NCI-H1417 treated with DMSO at 0.1 percent for 48 hours (cell line): Measurements from ENCODE around the gene LRRC74A.
"Not testable (repeated sequence)": the region's sequence is repeated elsewhere in the genome, so short reads cannot be mapped to it uniquely, and the experiment has no call there.

ENCODE experiments used
- DNase-seq: peaks from one replicate; lab custom pipeline; 2025; lab: John Stamatoyannopoulos, UW

The LRRC74A gene

DNA sequence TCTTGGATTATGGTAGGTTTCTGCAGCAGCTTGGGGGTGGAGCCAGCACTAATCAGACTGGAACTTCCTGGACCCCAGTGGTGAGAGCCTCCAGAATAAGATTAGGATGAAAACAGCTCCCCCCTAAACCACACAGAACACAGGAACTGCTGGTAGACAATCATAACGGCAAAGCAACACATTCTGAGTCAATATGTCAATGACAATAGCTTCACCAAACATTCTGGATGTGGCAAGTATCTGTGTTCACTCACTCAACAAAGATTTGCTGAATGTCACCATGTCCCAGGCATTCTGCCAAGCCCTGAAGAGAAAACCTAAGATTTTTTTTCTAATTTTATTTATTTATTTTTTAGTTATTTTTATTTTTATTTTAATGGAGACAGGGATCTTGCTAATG lies 65.2 kb downstream of the LRRC74A start:
- no peak for DNase-seq

DNA sequence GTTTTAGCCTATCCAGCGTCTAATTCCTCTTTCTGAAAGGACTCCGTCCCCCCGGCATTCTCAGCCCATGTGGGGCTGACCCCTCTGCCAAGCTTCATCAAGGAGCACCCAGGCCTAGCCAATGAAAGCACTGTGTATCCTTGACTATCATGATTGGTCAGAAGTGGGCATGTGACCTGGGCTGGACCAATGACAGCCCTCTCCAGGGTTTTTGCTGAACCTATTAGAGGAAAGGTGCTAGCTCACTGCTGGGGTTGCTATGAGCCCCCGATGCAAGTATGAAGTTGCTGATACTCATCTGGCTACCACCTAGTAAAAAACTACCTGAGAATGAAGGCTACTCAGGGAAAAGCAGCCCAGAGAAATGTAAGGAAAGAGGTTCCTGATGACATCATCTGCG lies 68.1 kb downstream of the LRRC74A start:
- DNase-seq = no peak

DNA sequence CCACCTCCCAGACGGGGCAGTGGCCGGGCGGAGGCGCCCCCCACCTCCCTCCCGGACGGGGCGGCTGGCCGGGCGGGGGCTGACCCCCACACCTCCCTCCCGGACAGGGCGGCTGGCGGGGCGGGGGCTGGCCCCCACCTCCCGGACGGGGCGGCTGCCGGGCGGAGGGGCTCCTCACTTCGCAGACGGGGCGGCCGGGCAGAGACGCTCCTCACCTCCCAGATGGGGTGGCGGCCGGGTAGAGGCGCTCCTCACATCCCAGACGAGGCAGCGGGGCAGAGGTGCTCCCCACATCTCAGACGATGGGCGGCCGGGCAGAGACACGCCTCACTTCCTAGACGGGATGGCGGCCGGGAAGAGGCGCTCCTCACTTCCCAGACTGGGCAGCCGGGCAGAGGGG lies 71.8 kb downstream of the LRRC74A start:
- DNase-seq = not testable (repeated sequence)

DNA sequence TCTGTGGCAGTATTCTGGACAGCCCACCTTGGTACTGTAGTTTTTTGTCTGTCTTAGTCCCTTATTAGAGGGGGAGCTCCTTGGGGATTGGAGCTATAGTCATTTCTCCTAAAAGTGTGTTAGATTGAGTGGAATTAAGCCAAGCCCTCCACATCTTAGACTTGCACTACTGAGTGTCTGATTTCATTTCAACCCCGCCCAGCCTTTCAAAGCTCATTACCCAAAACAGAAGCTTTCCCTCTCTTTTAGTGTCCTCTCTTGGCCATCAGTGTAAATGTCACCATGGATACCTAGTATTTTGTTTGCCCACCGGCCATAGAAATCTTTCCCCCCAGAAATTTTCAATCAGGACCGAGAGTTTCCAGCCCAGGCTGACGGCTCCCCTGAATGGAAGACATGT lies 74.5 kb downstream of the LRRC74A start:
- DNase-seq = no peak

DNA sequence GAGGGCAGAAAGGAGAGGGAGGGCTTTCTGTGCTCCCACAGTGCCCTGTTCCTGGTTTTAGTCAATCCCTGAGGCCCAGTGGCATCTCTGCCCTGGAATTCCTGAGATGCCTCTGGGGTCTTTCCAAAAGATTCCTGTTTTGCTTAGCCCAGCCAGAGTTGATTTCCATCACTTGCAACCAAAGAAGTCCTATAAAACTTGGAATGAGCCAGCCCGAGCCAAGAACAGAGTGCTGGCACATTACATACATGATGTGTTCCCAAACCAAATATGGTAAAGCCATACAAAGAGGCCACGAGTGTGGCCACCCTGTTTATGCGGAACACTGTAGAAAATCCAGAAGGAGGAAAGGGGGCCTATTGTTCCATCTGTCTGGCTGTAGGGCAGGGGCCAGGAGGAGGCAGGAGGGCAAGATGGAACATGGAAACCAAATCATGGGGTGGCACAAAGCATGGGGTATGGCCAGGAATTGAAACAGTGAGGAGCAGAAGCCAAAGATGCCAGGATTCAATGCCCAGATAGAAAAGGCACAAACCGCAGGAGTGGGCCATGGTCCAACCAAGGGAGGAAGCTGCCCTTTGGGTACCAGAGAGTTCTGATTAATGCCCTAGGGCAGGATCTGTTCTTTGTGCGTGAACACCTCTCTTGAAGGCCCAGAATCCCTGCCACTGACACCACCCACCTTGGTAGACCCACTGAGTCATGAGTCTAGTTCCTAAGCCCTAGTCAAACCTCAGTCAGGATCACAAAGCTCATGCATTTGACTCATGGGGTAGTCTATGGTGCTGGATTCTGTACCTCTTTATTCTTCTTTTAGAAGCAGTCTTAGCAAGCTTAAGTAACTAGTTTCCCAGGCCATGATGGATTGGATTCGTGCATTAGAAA lies 75.2 kb downstream of the LRRC74A start:
- no peak for DNase-seq

DNA sequence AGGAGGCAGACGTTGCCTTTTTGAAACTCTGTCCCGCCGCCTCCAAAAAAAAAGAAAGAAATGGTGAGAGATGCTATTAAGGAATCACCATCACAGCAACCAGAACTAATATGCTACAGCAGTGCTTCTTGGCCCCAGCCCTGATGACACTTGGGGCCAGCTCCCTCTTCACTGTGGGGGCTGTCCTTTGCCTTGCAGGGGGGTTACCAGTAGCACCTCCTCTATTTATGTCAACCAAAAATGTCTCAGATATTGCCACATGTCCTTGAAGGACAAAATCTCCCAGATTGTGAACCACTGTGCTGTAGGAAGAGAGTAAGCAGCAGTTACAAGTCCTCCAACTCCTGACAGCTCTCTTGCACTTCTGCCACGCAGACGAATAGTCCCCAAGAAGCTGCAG lies 76.4 kb downstream of the LRRC74A start:
- DNase-seq = no peak

DNA sequence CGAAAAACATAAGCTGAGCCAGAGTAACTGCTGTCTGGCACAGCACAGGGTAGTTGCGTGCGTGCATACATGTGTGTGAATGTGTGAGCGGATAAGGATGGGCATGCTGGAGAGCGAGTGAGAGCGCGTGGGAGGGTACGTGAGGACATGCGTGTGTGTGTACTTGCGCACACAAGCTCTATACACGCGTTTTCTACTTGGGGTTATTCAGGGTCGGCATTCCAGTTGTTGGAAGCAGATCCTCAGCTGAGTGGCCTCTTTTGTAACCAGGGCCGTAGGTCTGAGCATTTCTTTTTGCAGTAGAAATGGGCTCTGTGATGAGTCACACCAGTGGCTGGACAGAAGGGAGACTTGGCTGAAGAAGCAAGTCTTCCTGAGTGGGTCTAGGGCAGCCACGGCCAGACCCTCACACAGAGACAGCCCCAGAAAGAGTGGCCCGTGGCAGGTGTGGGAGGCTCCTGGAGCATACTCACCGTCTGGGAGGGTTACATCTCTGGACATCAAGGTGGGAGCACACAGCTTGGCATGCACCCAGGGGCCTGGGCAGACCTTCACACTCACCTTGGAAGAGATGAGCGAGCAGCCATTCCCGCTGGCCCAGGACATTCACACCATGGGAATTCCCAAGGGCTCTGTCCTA lies 78.0 kb downstream of the LRRC74A start:
- DNase-seq = no peak

DNA sequence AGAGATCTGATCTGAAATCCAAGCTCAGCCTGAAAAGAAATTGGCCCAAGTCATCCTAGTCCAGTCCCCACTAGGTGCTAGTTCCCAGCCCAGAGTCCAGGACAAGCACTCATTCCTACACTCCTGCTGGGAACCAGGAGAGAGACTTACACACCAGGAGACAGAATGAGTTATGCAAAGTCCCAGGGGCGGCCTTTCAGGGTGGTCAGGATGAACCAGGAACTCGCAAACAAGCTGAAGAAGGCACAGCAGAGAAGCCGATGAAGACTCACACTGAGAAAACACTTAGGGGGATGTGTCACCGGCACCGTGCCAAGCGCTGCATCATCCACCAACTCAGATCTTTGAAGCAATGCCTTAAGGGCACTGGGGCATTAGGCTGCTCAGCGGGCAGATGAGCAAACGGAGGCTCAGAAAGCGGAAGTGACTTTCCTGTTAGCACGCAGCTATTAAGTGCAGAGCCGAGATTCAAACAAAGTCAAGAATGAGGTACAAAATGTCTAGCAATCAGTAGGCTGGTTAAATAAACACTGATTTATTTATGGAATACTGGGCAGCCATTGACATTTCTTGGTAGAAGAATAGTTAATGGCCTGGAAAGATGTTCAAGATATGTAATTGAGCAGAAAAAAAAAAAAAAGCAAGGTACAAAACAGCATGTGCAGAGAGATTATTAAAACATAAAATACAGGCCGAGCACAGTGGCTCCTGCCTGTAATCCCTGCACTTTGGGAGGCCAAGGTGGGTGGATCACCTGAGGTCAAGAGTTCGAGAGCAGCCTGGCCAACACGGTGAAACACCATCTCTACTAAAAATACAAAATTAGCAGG lies 78.7 kb downstream of the LRRC74A start:
- peak; percentile 78 for DNase-seq

DNA sequence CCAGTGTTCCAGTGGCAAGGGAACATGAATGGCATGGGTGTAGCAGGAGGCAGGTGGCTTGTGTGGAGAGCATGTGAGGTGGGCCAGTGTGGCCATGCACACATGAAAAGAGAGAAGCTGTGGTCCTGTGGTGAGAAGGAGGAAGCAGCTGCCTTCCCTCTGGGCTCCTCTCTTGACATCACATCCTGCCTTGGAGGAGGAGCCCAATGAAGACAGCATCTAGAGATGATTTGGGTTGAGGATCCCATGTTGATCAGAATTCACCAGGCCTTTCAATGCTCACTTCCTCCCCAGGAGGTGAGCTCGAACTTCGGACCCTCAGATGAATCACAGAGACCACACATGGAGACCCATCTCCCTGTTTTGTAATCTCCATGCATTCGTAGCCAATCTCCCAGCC lies 82.6 kb downstream of the LRRC74A start:
- no peak for DNase-seq

DNA sequence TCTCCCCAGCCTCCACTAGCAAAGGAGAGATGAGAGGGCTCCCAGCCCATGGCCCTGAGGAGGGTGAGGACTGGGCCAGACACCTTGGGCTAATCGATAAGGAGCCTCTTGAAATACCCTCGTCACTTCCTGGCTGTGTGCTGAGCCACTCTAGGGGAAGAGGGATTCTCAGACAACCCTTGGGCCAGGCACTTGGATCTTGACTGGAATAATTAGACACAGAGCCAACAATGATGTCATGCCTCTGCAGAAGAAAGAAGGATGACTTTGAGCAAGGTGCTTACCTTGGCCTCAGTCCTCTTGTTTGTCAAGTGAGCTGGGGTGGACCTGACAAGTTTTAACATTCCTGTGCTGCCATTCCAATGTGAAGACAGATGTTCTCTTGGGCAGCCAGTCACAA lies 83.1 kb downstream of the LRRC74A start:
- DNase-seq = no peak

DNA sequence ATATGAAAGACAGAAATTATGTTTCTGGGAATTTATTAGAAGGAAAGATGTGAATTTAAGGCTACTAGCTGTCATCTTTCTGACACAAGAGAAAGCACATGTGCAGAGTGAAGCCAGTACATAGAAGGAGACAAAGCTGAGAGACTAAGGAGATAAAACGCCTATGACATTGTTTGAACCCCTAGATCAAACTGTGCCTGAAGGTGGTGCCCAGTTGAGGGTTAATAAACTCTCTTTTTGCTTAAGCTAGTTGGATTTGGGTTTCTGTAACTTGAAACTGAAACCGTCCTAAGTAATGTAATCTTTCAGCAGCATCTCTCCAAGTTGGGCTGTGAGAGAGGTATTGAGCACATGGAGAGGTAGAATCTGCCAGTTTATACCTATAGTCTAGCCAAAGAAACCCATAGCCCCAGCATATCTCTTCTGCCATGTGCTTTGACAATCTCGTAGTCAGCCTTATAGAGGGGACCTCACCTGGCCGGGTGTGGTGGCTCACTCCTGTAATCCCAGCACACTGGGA lies 84.2 kb downstream of the LRRC74A start:
- no peak for DNase-seq

DNA sequence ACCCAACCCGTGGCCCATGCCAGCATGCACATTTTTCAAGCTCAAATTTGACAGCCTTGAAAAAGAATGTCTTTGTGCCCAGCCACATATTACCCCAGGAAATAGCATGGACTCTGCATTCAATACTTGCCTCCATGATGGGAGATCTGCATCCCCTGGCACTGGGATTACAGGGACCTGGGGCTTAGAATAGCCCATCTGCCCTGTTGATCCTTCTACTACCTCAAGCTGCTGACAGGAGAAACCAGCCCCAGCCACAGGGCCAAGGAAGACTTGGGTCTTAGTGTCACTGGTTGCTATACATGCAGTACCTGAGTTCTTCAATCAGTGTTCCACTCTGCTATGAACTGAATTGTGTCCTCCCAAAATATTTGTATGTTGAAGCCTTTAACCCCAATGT lies 85.3 kb downstream of the LRRC74A start:
- DNase-seq = no peak

DNA sequence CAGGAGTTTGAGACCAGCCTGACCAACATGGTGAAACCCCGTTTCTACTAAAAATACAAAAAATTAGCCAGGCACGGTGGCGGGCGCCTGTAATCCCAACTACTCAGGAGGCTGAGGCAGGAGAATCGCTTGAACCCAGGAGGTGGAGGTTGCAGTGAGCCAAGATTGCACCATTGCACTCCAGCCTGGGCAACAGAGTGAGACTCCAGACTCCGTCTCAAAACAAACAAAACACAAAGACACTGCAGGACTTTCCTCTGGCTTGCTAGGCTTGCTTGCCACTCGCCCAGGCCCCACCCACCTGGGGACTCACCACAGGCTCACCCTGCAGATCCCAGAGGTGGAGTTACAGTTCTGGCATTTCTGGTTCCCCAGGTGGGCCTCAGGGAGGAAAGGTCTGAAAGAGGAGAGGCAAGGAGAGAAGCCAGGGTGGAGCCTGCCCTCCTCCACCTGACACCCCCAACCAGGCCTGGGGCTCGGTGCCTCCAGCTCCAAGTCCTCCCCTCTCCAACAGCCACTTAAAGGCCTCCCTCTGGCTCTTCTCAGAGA lies 88.4 kb downstream of the LRRC74A start:
- not testable (repeated sequence) for DNase-seq

DNA sequence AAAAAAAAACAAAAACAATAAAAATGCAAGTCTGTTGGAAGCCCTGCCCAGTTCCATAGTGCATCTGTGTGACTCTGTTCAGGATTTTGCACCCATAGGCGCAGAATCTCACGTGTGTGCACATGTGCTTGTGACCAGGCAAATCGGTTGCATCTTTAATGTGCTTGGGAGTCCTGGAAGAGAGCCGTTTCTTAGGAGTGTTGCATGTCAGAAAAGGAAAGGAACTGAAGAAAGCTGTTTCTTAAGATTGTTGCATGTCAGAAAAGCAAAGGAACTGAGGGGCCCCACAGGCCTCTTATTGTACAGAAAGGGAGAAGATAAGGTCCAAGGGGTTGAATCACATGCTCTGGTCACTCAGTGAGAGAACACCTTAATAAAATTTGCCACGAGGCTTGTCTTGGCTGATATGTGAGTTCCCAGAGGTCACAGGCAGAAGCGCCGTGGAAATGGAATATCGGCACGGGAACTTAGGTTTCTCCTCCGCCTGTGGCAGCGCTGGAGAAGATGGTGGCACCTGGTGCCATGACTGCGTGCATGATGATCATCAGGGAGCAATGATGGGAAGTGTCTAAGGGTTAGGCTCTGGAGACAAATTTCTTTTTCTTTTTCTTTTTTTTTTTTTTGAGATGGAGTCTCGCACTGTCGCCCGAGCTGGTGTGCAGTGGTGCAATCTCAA lies 90.0 kb downstream of the LRRC74A start:
- no peak for DNase-seq

DNA sequence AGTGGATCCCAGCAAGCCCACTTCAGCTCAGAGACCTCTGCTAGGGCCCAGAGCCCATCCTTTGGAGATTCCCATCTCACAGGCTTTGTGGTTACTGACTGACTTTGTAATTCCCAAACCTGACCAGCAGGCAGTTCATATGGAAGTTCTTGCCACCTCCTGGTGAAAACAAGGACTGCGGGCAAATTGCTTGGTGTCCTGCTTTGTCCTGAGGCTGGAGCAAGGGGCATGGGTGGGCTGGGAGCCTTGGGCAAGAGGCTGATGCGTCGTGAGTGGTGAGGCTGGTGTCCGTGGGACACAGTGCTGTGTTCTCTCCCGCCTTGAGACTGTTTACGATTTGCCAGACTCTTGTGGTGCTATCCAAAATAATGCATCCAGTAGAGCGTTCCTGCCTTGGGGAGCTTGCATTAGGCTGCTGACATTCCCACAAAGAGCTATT lies 91.0 kb downstream of the LRRC74A start:
- no peak for DNase-seq

DNA sequence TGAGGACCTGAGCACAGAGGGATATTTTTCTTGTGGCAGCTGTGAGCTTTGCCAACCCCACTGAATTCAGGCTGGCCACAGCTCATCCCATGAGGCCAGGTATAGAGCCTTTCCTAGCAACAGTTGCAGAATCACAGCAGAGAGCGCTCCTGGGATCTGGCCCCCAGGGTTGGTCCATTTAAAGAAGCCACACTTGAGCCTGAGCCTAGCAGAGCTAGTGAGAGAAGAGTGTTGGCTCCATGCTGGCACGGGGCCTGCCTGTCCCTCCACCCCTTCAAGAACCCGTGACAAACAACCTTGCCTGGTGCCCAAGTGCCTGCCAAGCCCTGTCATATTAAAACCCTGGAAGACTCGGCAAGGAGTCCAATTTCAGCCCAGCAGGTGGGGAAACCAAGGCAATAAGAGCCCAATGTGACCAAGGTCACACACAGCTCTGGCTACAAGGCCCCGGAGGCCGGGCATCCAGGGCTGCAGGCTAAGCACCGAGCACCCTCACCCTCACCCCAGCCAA lies 91.6 kb downstream of the LRRC74A start:
- no peak for DNase-seq

DNA sequence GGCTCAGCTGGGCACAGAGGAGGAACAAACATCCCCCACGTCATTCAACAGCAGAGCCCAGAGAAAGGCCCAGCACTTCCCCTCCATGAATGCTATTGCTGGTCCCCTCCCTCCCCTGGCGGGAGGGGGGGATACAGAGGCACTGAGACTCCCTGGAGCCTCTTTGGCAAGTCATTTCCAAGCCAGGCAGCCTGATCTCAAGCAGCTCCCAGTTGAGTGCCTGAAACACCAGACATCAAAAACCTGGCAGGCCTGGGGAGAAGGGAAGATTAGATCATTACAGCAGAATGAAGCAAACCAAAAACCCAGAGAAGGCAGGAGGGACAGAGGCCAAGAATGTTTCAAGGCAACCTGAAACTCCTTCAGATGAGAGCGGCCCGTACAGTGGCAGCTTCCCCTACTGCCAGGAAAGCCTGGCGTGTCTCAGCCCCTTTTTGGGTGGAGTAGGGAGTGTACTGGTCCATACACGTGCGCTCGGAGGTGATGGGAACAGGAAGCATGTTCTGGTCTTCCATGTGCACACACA lies 92.1 kb downstream of the LRRC74A start:
- DNase-seq = no peak

DNA sequence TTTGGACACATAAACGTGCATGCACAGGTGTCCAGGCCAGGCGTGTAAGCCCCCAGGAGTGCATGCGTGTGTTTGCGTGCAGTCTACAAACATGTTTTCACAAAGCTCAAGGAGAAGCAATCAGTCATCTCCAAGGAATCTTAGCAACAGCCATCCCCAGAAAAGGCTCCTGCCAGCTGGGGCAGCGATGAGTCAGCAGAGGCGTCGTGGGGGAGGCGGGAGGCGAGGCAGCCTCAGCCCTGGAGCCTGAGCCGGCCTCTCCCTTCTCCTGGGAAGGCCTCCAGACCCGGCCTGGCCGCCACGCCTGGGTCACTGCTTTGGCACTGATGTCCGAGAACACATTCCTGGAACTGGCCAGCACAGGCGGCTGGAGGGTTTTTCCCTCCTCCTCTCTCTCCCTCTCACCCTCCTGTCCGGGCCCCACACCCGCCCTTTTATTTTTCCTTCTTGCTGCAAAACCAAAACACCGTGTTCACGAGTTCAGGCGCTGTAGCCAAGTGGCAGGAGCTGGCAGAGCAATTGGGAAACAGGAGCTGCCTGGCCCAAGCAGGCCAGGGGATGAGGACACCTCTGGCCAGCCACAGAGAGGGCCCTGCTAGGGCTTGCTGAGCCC lies 92.7 kb downstream of the LRRC74A start:
- DNase-seq = peak; percentile 42
